ENCODE measurements around the gene HOXC9.

Gene HOXC9

GRCh38 chr12:53963434-53964314 is 36.3 kb upstream of the HOXC9 start:
- no peak for DNase-seq

- DNase-seq, result no peak
Measured at GRCh38 chr12:53964315-53964713, 35.6 kb upstream of the HOXC9 start.

GRCh38 chr12:53965281-53966084 is 34.5 kb upstream of the HOXC9 start:
- no peak for DNase-seq

- no peak for DNase-seq
Measured at GRCh38 chr12:53966085-53966384, 33.9 kb upstream of the HOXC9 start.

- no peak for DNase-seq
Measured at GRCh38 chr12:53966385-53967133, 33.4 kb upstream of the HOXC9 start.

- DNase-seq, result no peak
Measured at GRCh38 chr12:53967421-53967925, 32.5 kb upstream of the HOXC9 start.

- DNase-seq, result no peak
Measured at GRCh38 chr12:53968214-53969127, 31.5 kb upstream of the HOXC9 start.

- DNase-seq, result no peak
Measured at GRCh38 chr12:53969588-53970259, 30.2 kb upstream of the HOXC9 start.

- no peak for DNase-seq
Measured at GRCh38 chr12:53970451-53970850, 29.5 kb upstream of the HOXC9 start.

- DNase-seq, result no peak
Measured at GRCh38 chr12:53971129-53971528, 28.8 kb upstream of the HOXC9 start.

- no peak for DNase-seq
Measured at GRCh38 chr12:53971686-53972085, 28.3 kb upstream of the HOXC9 start.

- DNase-seq, result no peak
Measured at GRCh38 chr12:53972152-53972702, 27.7 kb upstream of the HOXC9 start.

- DNase-seq, result no peak
Measured at GRCh38 chr12:53972722-53973235, 27.2 kb upstream of the HOXC9 start, which contains the start of gene HOXC11. HOXC11 (plus strand) TSS chr12:53973126; CDS start chr12:53973242, 116 bp downstream.

- DNase-seq, result no peak
Measured at GRCh38 chr12:53973236-53974042, 26.5 kb upstream of the HOXC9 start.

GRCh38 chr12:53974084-53975063 is 25.6 kb upstream of the HOXC9 start, which contains the start of gene HOTAIR:
HOTAIR (minus strand) TSS chr12:53974954.
- DNase-seq, result no peak

- DNase-seq, result no peak
Measured at GRCh38 chr12:53975064-53975471, 24.9 kb upstream of the HOXC9 start.

GRCh38 chr12:53975479-53976152 is 24.3 kb upstream of the HOXC9 start:
- no peak for DNase-seq
